ENCODE results near the gene OR11L1.

Gene OR11L1

DNA sequence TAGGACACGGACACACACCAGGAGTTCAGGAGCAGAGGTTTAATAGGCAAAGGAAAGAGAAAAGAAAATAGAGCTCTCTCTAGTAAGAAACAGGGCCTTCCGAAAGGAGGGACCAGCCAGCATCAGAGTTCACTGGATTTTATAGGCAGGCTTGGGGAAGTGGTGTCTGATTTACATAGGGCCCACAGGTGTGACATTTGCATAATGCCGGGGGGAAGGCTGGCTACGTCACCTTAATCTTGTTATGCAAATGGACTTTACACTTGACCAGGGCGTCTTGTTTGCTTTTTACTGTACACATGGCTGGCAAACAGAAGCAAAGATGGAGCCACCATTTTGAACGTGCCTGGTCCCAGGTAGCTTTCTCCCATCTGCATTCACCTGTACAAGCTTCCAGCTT is 17.7 kb downstream of the OR11L1 start, which contains the start of gene OR14A16:
OR14A16 (minus strand) TSS at position 97 of the 400 bp plus-strand sequence. CDS start 8,390 bp downstream, outside the sequence.
- no peak for DNase-seq (ENCODE audit: low read depth)

DNA sequence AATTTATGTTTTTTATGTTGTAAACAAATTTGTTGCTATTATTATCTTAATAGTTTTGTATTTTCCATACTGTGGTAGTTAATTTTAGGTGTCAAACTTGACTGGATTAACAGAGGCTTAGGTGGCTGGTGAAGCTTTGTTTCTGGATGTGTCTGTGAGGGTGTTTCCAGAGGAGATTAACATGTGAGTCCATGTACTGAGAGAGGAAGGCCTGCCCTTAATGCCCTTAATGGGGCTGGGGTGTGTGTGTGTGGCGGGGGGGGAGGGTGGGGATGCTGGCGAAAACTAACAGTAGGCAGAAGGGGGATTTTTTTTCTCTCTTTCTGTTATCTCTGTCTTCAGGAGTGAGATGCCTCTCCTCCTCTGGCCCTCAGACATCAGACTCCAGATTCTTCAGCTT is 19.6 kb downstream of the OR11L1 start:
- no peak for DNase-seq (ENCODE audit: low read depth)
- H3K4me3 ChIP-seq (ENCODE audit: low read depth, low read length), result no peak overlapping the region

More for the DNA sequence above, 17.7 kb downstream of the OR11L1 start, which contains the start of gene OR14A16:
- H3K4me3 ChIP-seq (ENCODE audit: low read depth, low read length), result no peak within 1 kb of the TSS

DNA sequence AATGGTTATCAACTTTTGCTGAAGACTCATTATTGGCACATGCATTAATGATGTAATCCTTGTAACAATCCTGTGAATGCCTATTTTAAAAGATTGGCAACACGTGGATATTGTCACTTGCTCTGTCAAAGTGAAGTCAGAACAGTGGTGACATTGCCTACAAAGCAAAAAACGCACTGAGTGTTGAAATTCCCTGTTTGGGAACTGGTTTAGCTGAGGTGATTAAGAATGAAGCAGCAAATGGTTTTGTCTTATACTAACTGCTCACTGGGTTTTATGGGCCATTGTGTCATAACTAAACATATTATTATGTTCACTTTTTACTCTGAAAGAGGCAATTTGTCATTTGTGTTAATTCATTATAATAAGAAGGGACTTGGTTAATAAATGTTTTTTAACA is 29.1 kb downstream of the OR11L1 start:
- no peak overlapping the region for H3K4me3 ChIP-seq (ENCODE audit: low read depth, low read length)
- DNase-seq (ENCODE audit: low read depth), result no peak

DNA sequence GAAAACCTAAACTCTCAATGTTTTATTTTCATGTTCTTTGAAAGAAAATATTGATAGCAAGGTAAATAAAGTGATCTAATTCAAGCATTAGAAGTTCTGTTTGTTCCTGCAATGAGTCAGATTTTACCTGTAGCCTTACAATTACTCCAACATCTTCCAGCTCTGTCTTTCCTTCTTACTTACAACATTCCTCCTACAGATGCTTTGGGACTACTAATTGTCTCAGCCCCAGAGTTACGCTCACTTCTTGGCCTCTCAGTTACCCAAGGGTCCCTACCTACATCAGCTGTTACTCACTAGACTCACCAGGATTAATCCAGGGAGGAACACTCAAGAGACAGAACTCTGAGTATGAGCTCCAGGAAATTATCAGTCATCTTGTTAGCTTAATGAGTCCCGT is 44.2 kb downstream of the OR11L1 start:
- no peak overlapping the region for H3K4me3 ChIP-seq (ENCODE audit: low read depth, low read length)
- DNase-seq (ENCODE audit: low read depth), result no peak
